K562 (cell line): ENCODE results near the gene MAP2K4. TPM values are rescaled to one million over a fixed set of nuclear protein-coding genes. Genes with fewer than 3 reads are reported as not detected.
A peak's percentile ranks its signal among the peaks of the same experiment; 100 is the strongest.

ENCODE experiments used
- ATAC-seq: fragments of 200-7000 bp; cut with Tn5 transposase; 3 replicates; pipeline ENCODE4 v1.9.1; 2020; ENCODE audit warnings: moderate library complexity
- BruUV-seq: library from RNA; stranded (reverse); fragments of 400-500 nt; replicated peaks from 2 replicates; lab custom pipeline; 2021; lab: Mats Ljungman, UMichigan
- CTCF ChIA-PET: fragments of 300-600 bp; formaldehyde crosslinking; extraction: SDS; loops from one replicate; lab custom pipeline; 2021; ENCODE audit warnings: low intra/inter-chr PET ratio; lab: Yijun Ruan, JAX
- POLR2A ChIA-PET: fragments of 300-600, 350-650 bp; sonication (Branson Sonifier 250); formaldehyde crosslinking; extraction: SDS; loops from one replicate; lab custom pipeline; 2021; ENCODE audit warnings: antibody characterized with exemption, inconsistent platforms; lab: Yijun Ruan, JAX
- DNase-seq, 4 experiments: peaks; one replicate each; pipeline versions ENCODE4 v3.0.0 to v3.0.0-alpha.2; 2011 to 2018; ENCODE audit warnings: low spot score in 3 of 4, mixed read lengths in 3 of 4; ENCODE audit errors: extremely low read depth in 1 of 4
- FAIRE-seq: peaks from 2 replicates; lab custom pipeline; 2011; peaks lifted over from hg19 to GRCh38; lab: Jason Lieb, UNC
- H2AFZ ChIP-seq: 2 replicates; pipeline ENCODE4 v1.6.0; 2011; ENCODE audit warnings: low read depth, low read length, control low read depth, inconsistent platforms
- H3K27ac ChIP-seq: fragments of 200-600 bp; 3 replicates; pipeline ENCODE4 v1.8.0; 2011; ENCODE audit warnings: low read depth, mild to moderate bottlenecking, control low read depth, inconsistent platforms, low read length, moderate library complexity, mixed read lengths; ENCODE audit errors: extremely low read depth
- H3K27me3 ChIP-seq, 2 experiments: fragments of 300-600 bp in 1 of 2; 2 replicates in 1 of 2; 3 replicates in 1 of 2; pipeline versions ENCODE4 v1.6.0 to v1.8.0; 2011; ENCODE audit warnings: inconsistent platforms in 2 of 2, low read length in 2 of 2, mild to moderate bottlenecking in 1 of 2, mixed read lengths in 1 of 2, moderate library complexity in 1 of 2; ENCODE audit not compliant: control insufficient read depth in 2 of 2, insufficient read depth in 2 of 2
- H3K36me3 ChIP-seq: fragments of 300-600 bp; 3 replicates; pipeline ENCODE4 v1.8.0; 2011; ENCODE audit warnings: mild to moderate bottlenecking, low read length, inconsistent platforms; ENCODE audit not compliant: control insufficient read depth, insufficient read depth
- H3K4me1 ChIP-seq, 2 experiments: fragments of 200-600 bp in 1 of 2; replicated peaks in 1 of 2; 2 replicates in 1 of 2; 3 replicates in 1 of 2; pipeline versions ENCODE4 v1.5.1 to v1.8.0; 2011; ENCODE audit warnings: inconsistent platforms in 2 of 2, low read length in 2 of 2, mild to moderate bottlenecking in 1 of 2, mixed read lengths in 1 of 2, moderate library complexity in 1 of 2; ENCODE audit not compliant: control insufficient read depth in 2 of 2, insufficient read depth in 2 of 2
- H3K4me2 ChIP-seq: 2 replicates; pipeline ENCODE4 v1.6.1; 2011; ENCODE audit warnings: low read length, control low read depth, inconsistent platforms, mixed read lengths; ENCODE audit not compliant: insufficient read depth
- H3K4me3 ChIP-seq: fragments of 200-600 bp; sonication (generic), shearing (Covaris generic); 2 replicates; pipeline ENCODE4 v1.5.1; 2016; ENCODE audit warnings: control low read depth, inconsistent platforms
- H3K79me2 ChIP-seq: fragments of 200-600 bp; 3 replicates; pipeline ENCODE4 v1.8.0; 2011; ENCODE audit warnings: low read length, inconsistent platforms; ENCODE audit not compliant: control insufficient read depth, insufficient read depth
- H3K9ac ChIP-seq, 2 experiments: 2 replicates each; pipeline versions ENCODE4 v1.6.0 to v1.6.1; 2011; ENCODE audit warnings: low read depth in 2 of 2, low read length in 2 of 2, control low read depth in 1 of 2, inconsistent platforms in 1 of 2, mild to moderate bottlenecking in 1 of 2, mixed read lengths in 1 of 2; ENCODE audit not compliant: insufficient read depth in 1 of 2
- H3K9me1 ChIP-seq: one replicate; pipeline ENCODE4 v1.6.0; 2011; ENCODE audit warnings: inconsistent platforms, mild to moderate bottlenecking, low read length, moderate library complexity; ENCODE audit not compliant: control insufficient read depth, insufficient read depth
- H3K9me3 ChIP-seq: replicated peaks from 2 replicates; pipeline ENCODE4 v1.5.1; 2011; ENCODE audit warnings: low read depth, low read length, inconsistent platforms; ENCODE audit not compliant: control insufficient read depth, insufficient read depth
- H4K20me1 ChIP-seq: replicated peaks from 2 replicates; pipeline ENCODE4 v1.6.1; 2011; ENCODE audit warnings: low read length, inconsistent platforms, mixed read lengths; ENCODE audit not compliant: control insufficient read depth, insufficient read depth
- CBFA2T3 ChIP-seq: fragments of 450-650 bp; IDR thresholded peaks from 2 replicates; pipeline ENCODE4 v1.6.1; 2017
- EGR1 ChIP-seq: fragments of 450-650 bp; conservative IDR thresholded peaks from 2 replicates; pipeline ENCODE4 v1.6.1; 2017; ENCODE audit warnings: mild to moderate bottlenecking
- GABPB1 ChIP-seq: sonication (generic); formaldehyde crosslinking; IDR thresholded peaks from 2 replicates; pipeline ENCODE4 v1.8.0; 2022; ENCODE audit warnings: mild to moderate bottlenecking, missing genetic modification reagents
- HMGN3 ChIP-seq: IDR thresholded peaks from 2 replicates; pipeline ENCODE4 v1.6.1; 2011; ENCODE audit warnings: borderline replicate concordance, low read depth, mild to moderate bottlenecking, mixed read lengths, low read length; ENCODE audit not compliant: insufficient read length; ENCODE audit errors: extremely low read depth
- HNRNPLL ChIP-seq: fragments of 200-400 bp; formaldehyde crosslinking; IDR thresholded peaks from 2 replicates; pipeline ENCODE4 v1.6.1; 2017; ENCODE audit warnings: low read length, low read depth, mild to moderate bottlenecking; ENCODE audit not compliant: poor library complexity, severe bottlenecking
- MBD2 ChIP-seq: sonication (generic); IDR thresholded peaks from 2 replicates; pipeline ENCODE4 v1.6.1; 2016; ENCODE audit warnings: low read depth, borderline replicate concordance
- MXI1 ChIP-seq: IDR thresholded peaks from 2 replicates; pipeline ENCODE4 v1.6.1; 2011; ENCODE audit warnings: low read depth, mild to moderate bottlenecking, improper control_type of control experiment, low read length
- SMARCE1 ChIP-seq: fragments of 450-650 bp; IDR thresholded peaks from 2 replicates; pipeline ENCODE4 v1.7.1; 2016; ENCODE audit warnings: mild to moderate bottlenecking
- SREBF1 ChIP-seq: fragments of 150-350 bp; IDR thresholded peaks from 2 replicates; pipeline ENCODE4 v1.6.1; 2014; ENCODE audit warnings: antibody characterized with exemption, low read depth, low read length, borderline replicate concordance
- TAF1 ChIP-seq: IDR thresholded peaks from 2 replicates; pipeline ENCODE4 v1.6.1; 2011; ENCODE audit warnings: mild to moderate bottlenecking, low read length, moderate library complexity; ENCODE audit not compliant: insufficient read depth, control insufficient read depth, severe bottlenecking; ENCODE audit errors: extremely low read depth
- ZKSCAN3 ChIP-seq: fragments of 250-450 bp; sonication (Bioruptor Pico); IDR thresholded peaks from 2 replicates; pipeline ENCODE4 v1.4.0; 2020
- WGBS: fragments of 100-300 bp; shearing (Covaris generic); methylation state at CpG from one replicate; pipeline ENCODE4 v1.1.6; 2016; ENCODE audit warnings: low coverage, mixed read lengths; ENCODE audit not compliant: insufficient coverage; ENCODE audit errors: missing lambda C conversion rate; 5-methylcytosine and 5-hydroxymethylcytosine counted together
- in situ Hi-C: fragments of 300-500 bp; cut with MboI; formaldehyde crosslinking; loops from 4 replicates; pipeline ENCODE4 v1.15.0; 2018; ENCODE audit warnings: inconsistent platforms, mixed read lengths
- intact Hi-C: fragments of 100-400 bp; cut with micrococcal nuclease; formaldehyde crosslinking; loops from 2 replicates; pipeline ENCODE4 v1.14.2; 2022
- polyA plus RNA-seq, 8 experiments: library from polyadenylated mRNA; depleted of rRNA in 4 of 8; stranded (reverse) in 5 of 8; unstranded in 3 of 8; fragments of >200 nt; fragmentation: Nextera tagmentation in 2 of 8; fragmentation: Illumina TruSeq in 1 of 8; extraction: Ambion mirVana in 2 of 8; extraction: Trizol in 1 of 8; gene quantifications; 2 replicates each; pipeline versions ENCODE4 v1.2.1 to v1.2.3, GENCODE V29; 2011 to 2014; ENCODE audit warnings: inconsistent platforms in 1 of 8, missing spikeins in 1 of 8
- total RNA-seq, 7 experiments: library from RNA; depleted of rRNA in 6 of 7; stranded (reverse); fragments of >200 nt in 6 of 7; fragmentation: Illumina TruSeq in 2 of 7; extraction: Trizol in 2 of 7; gene quantifications; 2 replicates each; pipeline versions ENCODE4 v1.2.1 to v1.2.3, GENCODE V29; 2011 to 2021; ENCODE audit warnings: low replicate concordance in 1 of 7
- TF ChIP-seq, protein P1 (sequence below): sonication (generic); formaldehyde crosslinking; IDR thresholded peaks from 2 replicates; pipeline ENCODE4 v1.8.0; 2022; ENCODE audit warnings: missing genetic modification reagents, mild to moderate bottlenecking, borderline replicate concordance
- TF ChIP-seq, protein P2 (sequence below), 2 experiments: fragments of 450-650 bp; IDR thresholded peaks; 2 replicates each; pipeline ENCODE4 v1.6.1; 2016
- TF ChIP-seq, protein P3 (sequence below): fragments of 150-350 bp; conservative IDR thresholded peaks from 2 replicates; pipeline ENCODE4 v1.6.1; 2014; ENCODE audit warnings: low read length
- TF ChIP-seq, protein P4 (sequence below), 2 experiments: IDR thresholded peaks; 2 replicates each; pipeline ENCODE4 v1.6.1; 2011; ENCODE audit warnings: borderline replicate concordance in 1 of 2, control low read depth in 1 of 2, low read depth in 1 of 2, low read length in 1 of 2, mild to moderate bottlenecking in 1 of 2, mixed read lengths in 1 of 2, moderate library complexity in 1 of 2; ENCODE audit not compliant: insufficient read depth in 1 of 2, insufficient read length in 1 of 2, poor library complexity in 1 of 2, severe bottlenecking in 1 of 2; ENCODE audit errors: extremely low read depth in 1 of 2

The MAP2K4 gene
- total and polyA plus RNA-seq, 9 of the 15 experiments (the other 6 are each of a cell fraction or from before 2014, with no cell fraction given), result 3.0 to 15.9 (median 10.8) TPM

DNA sequence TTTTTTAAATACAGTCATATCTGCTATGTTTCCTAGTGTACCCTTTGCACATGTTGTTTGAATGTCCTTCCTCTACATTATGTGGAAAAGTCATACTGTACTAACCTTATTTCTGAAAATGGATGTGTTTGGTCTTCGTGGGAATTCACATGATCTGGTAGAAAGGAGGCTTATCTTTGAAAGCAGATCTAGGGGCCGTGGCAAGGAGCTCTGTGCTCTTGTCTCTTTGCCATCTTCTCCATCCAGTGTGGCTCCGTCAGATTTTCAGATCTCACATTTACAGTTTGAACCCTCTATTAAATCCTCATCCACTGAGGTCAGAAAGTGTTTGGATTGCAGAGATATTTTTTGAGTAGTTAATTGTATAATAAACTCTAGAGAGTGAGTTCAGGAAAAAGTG lies 32.9 kb downstream of the MAP2K4 start:
- Histone ChIP-seq H3K79me2 (peaks cover 15% of the 10 kb centered on the region), H3K27ac (no peak overlapping the region), H3K27me3 (no peaks in the 10 kb centered on the region), H3K9me1 (no peaks in the 10 kb centered on the region), H3K36me3 (no peaks in the 10 kb centered on the region), H2AFZ (no peak overlapping the region), H3K4me3 (no peak overlapping the region), H3K4me2 (peak overlapping the region; percentile 33; the same call in 1 of the 2 replicates), H3K9ac (no peak overlapping the region), H3K9me3 (no peaks in the 10 kb centered on the region), H3K4me1 (no peaks in the 10 kb centered on the region; a peak in 1 of 5 replicates), H4K20me1 (0 out of 2 replicates have a peak, but pooled peaks cover 4% of the 10 kb centered on the region)
- no TSS peak for BruUV-seq
- WGBS, result 5% methylated on average over 3 of the region's 3 CpGs
- ChIA-PET POLR2A (interaction anchor here (0.6 kb wide), 2 partner anchors 11 to 21 kb away, joined by 3 to 4 read pairs; no protein-coding TSS in a partner anchor), CTCF (no interaction called here)
- intact Hi-C loops (no loop called here), in situ Hi-C loops (no loop called here)
- ATAC-seq (peak; percentile 55), DNase-seq (peak; percentile 7 to 21 (median 10)), FAIRE-seq (no peak)
- TF ChIP-seq HMGN3 (no peak), ZKSCAN3 (CRISPR knock-in tag) (no peak), HNRNPLL (no peak), TAF1 (no peak), MXI1 (no peak), SREBF1 (no peak), MBD2 (no peak), EGR1 (no peak), SMARCE1 (peak; percentile 24; the same call in 1 of the 2 replicates), CBFA2T3 (0 out of 2 replicates have a peak, but pooled peaks have one; percentile 31), GABPB1 (CRISPR knock-in tag) (no peak)
- TF ChIP-seq, protein P1, sequence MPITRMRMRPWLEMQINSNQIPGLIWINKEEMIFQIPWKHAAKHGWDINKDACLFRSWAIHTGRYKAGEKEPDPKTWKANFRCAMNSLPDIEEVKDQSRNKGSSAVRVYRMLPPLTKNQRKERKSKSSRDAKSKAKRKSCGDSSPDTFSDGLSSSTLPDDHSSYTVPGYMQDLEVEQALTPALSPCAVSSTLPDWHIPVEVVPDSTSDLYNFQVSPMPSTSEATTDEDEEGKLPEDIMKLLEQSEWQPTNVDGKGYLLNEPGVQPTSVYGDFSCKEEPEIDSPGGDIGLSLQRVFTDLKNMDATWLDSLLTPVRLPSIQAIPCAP, result no peak
- TF ChIP-seq, protein P2, sequence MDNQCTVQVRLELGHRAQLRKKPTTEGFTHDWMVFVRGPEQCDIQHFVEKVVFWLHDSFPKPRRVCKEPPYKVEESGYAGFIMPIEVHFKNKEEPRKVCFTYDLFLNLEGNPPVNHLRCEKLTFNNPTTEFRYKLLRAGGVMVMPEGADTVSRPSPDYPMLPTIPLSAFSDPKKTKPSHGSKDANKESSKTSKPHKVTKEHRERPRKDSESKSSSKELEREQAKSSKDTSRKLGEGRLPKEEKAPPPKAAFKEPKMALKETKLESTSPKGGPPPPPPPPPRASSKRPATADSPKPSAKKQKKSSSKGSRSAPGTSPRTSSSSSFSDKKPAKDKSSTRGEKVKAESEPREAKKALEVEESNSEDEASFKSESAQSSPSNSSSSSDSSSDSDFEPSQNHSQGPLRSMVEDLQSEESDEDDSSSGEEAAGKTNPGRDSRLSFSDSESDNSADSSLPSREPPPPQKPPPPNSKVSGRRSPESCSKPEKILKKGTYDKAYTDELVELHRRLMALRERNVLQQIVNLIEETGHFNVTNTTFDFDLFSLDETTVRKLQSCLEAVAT (IDR thresholded peaks at IDR 0.05), result no peak
- TF ChIP-seq, protein P3, sequence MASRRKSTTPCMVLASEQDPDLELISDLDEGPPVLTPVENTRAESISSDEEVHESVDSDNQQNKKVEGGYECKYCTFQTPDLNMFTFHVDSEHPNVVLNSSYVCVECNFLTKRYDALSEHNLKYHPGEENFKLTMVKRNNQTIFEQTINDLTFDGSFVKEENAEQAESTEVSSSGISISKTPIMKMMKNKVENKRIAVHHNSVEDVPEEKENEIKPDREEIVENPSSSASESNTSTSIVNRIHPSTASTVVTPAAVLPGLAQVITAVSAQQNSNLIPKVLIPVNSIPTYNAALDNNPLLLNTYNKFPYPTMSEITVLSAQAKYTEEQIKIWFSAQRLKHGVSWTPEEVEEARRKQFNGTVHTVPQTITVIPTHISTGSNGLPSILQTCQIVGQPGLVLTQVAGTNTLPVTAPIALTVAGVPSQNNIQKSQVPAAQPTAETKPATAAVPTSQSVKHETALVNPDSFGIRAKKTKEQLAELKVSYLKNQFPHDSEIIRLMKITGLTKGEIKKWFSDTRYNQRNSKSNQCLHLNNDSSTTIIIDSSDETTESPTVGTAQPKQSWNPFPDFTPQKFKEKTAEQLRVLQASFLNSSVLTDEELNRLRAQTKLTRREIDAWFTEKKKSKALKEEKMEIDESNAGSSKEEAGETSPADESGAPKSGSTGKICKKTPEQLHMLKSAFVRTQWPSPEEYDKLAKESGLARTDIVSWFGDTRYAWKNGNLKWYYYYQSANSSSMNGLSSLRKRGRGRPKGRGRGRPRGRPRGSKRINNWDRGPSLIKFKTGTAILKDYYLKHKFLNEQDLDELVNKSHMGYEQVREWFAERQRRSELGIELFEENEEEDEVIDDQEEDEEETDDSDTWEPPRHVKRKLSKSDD, result no peak
- TF ChIP-seq, protein P4, sequence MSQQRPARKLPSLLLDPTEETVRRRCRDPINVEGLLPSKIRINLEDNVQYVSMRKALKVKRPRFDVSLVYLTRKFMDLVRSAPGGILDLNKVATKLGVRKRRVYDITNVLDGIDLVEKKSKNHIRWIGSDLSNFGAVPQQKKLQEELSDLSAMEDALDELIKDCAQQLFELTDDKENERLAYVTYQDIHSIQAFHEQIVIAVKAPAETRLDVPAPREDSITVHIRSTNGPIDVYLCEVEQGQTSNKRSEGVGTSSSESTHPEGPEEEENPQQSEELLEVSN (IDR thresholded peaks at IDR 0.05; ENCODE audit: borderline replicate concordance in 1 of 2, extremely low read depth in 1 of 2, insufficient read depth in 1 of 2, insufficient read length in 1 of 2, low read depth in 1 of 2, low read length in 1 of 2, poor library complexity in 1 of 2, severe bottlenecking in 1 of 2), result no peak
